BJ (cell line): ENCODE measurements around the gene PHPT1. TPM values are rescaled to one million over a fixed set of nuclear protein-coding genes. Genes with fewer than 3 reads are reported as not detected.
A peak's percentile ranks its signal among the peaks of the same experiment; 100 is the strongest.

Experiments
- CTCF ChIA-PET: fragments of 350-600 bp; formaldehyde crosslinking; extraction: SDS; loops from one replicate; lab custom pipeline; 2021; ENCODE audit warnings: antibody characterized with exemption, inconsistent platforms; lab: Yijun Ruan, JAX
- POLR2A ChIA-PET: fragments of 300-600 bp; sonication (Branson Sonifier 250); formaldehyde crosslinking; extraction: SDS; loops from one replicate; lab custom pipeline; 2021; ENCODE audit warnings: antibody characterized with exemption; lab: Charles Lee
- DNase-seq: peaks from one replicate; pipeline ENCODE4 v3.0.0-alpha.2; 2011; ENCODE audit warnings: low read depth
- H3K27me3 ChIP-seq: 2 replicates; pipeline ENCODE4 v1.6.0; 2011; ENCODE audit warnings: low read length; ENCODE audit not compliant: control insufficient read depth, insufficient read depth
- H3K36me3 ChIP-seq: 2 replicates; pipeline ENCODE4 v1.5.1; 2011; ENCODE audit warnings: low read length; ENCODE audit not compliant: control insufficient read depth, insufficient read depth
- H3K4me3 ChIP-seq: 2 replicates; pipeline ENCODE4 v1.5.1; 2011; ENCODE audit warnings: low read depth, mild to moderate bottlenecking, control low read depth, low read length
- polyA plus RNA-seq: library from polyadenylated mRNA; depleted of rRNA; stranded (reverse); fragments of >200 nt; gene quantifications from 2 replicates; pipeline ENCODE4 v1.2.3, GENCODE V29; 2011
- TF ChIP-seq, protein P1 (sequence below): IDR thresholded peaks from 2 replicates; pipeline ENCODE4 v1.5.1; 2011; ENCODE audit warnings: low read depth, mild to moderate bottlenecking, control low read depth, inconsistent platforms, low read length, moderate library complexity; ENCODE audit not compliant: insufficient read depth

The PHPT1 gene
- polyA plus RNA-seq, 1 experiment: 233 TPM

DNA sequence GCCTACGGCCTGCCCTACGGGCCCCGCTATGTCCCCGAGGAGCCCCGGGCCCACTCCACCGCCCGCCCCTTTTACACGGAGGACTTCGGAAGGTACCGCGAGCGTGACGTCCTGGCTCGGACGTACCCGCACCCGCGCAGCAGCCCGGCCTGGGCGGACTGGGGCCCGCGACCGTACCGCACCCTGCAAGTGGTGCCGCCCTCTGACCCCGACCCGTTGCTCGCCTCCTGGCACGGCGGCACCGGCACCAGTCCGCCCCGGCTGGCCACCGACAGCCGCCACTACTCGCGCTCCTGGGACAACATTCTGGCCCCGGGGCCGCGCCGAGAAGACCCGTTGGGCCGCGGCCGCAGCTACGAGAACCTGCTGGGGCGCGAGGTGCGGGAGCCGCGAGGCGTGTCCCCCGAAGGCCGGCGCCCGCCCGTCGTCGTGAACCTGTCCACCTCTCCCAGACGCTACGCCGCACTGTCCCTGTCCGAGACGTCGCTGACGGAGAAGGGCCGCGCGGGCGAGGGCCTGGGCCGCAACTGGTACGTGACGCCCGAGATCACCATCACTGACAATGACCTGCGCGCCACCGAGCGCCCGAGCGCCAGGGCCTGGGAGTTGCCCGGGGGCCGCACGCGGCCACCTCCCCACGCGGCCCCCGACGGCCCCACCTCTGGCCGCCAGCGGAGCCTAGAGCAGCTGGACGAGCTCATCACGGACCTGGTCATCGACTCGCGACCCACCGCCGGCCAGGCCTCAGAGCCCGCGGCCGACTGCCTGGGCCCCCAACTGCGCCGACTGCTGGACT, 3.5 kb upstream of the PHPT1 start:
- POLR2A ChIA-PET: no interaction called here
- Histone ChIP-seq H3K4me3 (no peak overlapping the region), H3K36me3 (peaks cover 3% of the 10 kb centered on the region; the same call in 1 of the 2 replicates), H3K27me3 (peaks cover 7% of the 10 kb centered on the region; the same call in 1 of the 2 replicates)
- TF ChIP-seq, protein P1, sequence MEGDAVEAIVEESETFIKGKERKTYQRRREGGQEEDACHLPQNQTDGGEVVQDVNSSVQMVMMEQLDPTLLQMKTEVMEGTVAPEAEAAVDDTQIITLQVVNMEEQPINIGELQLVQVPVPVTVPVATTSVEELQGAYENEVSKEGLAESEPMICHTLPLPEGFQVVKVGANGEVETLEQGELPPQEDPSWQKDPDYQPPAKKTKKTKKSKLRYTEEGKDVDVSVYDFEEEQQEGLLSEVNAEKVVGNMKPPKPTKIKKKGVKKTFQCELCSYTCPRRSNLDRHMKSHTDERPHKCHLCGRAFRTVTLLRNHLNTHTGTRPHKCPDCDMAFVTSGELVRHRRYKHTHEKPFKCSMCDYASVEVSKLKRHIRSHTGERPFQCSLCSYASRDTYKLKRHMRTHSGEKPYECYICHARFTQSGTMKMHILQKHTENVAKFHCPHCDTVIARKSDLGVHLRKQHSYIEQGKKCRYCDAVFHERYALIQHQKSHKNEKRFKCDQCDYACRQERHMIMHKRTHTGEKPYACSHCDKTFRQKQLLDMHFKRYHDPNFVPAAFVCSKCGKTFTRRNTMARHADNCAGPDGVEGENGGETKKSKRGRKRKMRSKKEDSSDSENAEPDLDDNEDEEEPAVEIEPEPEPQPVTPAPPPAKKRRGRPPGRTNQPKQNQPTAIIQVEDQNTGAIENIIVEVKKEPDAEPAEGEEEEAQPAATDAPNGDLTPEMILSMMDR: no peak
- no peak for DNase-seq
- CTCF ChIA-PET: no interaction called here

DNA sequence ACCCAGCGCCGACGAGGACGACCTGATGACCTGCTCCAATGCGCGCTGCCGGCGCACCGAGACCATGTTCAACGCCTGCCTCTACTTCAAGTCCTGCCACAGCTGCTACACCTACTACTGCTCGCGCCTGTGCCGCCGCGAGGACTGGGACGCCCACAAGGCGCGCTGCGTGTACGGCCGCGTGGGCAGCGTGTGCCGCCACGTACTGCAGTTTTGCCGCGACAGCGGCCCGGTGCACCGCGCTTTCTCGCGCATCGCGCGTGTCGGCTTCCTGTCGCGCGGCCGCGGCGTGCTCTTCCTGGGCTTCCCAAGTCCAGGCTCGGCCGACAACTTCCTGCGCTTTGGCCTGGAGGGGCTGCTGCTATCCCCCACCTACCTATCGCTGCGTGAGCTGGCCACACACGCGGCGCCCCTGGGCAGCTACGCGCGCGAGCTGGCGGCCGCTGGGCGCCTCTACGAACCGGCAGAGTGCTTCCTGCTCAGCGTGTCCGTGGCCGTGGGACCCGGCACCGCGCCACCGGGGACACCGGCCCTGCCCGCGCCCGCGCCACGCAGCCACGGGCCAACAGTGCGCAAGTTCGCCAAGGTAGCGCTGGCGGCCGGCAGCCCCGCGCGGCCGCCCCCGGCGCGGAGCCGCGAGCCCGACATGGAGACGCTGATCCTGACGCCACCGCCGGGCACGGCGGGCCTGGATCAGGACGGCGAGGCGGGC, 2.7 kb upstream of the PHPT1 start:
- ChIA-PET POLR2A (no interaction called here), CTCF (interaction anchor here (1.0 to 1.7 kb wide), 3 partner anchors 150 to 189 kb away, joined by 3 to 6 read pairs (median 4); partner anchors contain the start of gene CLIC3)
- TF ChIP-seq, protein P1: no peak
- Histone ChIP-seq H3K36me3 (peaks cover 8% of the 10 kb centered on the region), H3K4me3 (peak overlapping the region; percentile 17), H3K27me3 (peaks cover 7% of the 10 kb centered on the region; the same call in 1 of the 2 replicates)
- DNase-seq: no peak

DNA sequence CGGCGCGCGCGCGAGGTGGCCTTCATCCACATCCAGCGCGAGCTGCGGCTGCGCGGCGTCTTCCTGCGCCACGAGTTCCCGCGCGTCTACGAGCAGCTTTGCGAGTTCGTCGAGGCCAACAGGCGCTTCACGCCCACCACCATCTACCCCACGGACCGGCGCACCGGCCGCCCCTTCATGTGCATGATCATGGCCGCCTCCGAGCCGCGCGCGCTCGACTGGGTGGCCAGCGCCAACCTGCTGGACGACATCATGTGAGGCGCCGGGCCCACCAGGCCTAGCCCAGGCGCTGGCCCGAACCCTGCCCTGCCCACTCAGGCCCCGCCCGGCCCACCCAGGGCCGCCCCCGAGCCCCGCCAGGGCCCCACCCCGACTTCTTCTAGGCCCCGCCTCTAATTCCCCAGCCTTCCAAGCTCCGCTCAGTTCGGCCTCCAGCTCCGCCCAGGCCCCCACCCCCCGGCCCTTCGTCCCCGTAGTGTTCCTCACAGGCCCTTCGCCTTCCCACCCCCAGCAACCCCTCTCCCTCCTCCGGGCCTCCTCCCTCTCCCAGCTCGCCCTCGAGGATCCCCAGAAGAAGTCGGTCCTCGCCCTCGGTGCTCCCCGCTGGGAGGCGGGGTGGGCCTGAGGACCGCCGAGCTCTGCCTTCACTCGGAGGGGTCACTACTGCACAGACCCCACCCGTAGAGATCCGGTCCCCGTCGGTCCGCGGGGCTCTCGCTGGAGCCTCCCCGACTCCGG, 2.0 kb upstream of the PHPT1 start:
- Histone ChIP-seq H3K36me3 (peaks cover 10% of the 10 kb centered on the region), H3K4me3 (peak overlapping the region; percentile 84), H3K27me3 (peaks cover 7% of the 10 kb centered on the region; the same call in 1 of the 2 replicates)
- ChIA-PET POLR2A (interaction anchor here (0.6 to 0.7 kb wide), 2 partner anchors 101 to 182 kb away, joined by 5 to 10 read pairs; no protein-coding TSS in a partner anchor), CTCF (interaction anchor here (0.6 to 1.7 kb wide), 6 partner anchors 42 to 217 kb away, joined by 3 to 6 read pairs (median 3); partner anchors contain the start of gene CLIC3)
- DNase-seq: no peak
- TF ChIP-seq, protein P1: no peak

DNA sequence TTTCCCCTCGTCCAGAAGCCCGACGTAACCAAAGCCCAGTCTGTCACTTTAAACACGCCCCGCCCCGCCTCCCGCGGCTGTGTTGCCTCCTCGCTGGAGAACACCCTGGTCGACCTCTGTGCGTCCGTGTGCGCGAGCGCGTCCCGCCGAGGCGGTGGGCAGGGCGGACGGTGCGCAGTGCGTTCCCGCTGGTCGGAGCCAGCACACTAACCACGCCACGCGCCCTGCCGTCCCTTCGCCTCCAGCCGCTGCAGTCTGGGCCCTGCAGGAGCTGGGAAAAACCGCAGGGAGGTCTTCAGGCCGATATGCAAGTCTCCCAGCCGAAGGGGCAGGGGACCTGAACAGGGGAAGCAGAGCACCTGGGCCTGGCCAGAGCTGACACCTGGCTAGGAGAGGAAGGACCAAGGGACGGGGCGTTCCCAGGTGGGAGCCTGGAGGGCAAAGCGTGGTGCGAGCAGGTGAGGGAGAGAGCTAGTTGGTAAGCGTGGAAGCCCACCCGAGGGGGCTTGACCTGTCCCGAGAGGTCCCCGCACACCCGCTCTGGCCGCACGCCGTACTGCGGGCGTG, 1.3 kb upstream of the PHPT1 start:
- CTCF ChIA-PET: interaction anchor here (0.6 to 1.7 kb wide), 6 partner anchors 43 to 216 kb away, joined by 3 to 6 read pairs (median 3); partner anchors contain the start of gene CLIC3

More for the DNA sequence above, 1.3 kb upstream of the PHPT1 start:
- peak overlapping the region; percentile 84 for H3K4me3 ChIP-seq
- TF ChIP-seq, protein P1: no peak
- DNase-seq: no peak
- peaks cover 10% of the 10 kb centered on the region for H3K36me3 ChIP-seq
- H3K27me3 ChIP-seq: peaks cover 7% of the 10 kb centered on the region; the same call in 1 of the 2 replicates
- POLR2A ChIA-PET: interaction anchor here (0.6 to 0.7 kb wide), 3 partner anchors 100 to 182 kb away, joined by 4 to 10 read pairs (median 5); no protein-coding TSS in a partner anchor
